AG04450 (cell line): Measurements from ENCODE around the gene RILPL1. TPM values are rescaled to one million over a fixed set of nuclear protein-coding genes. Genes with fewer than 3 reads are reported as not detected.

Source experiments
- CTCF ChIA-PET: fragments of 300-600, 350-600 bp; formaldehyde crosslinking; extraction: SDS; loops from one replicate; lab custom pipeline; 2022; ENCODE audit warnings: antibody characterized with exemption, inconsistent platforms; lab: Charles Lee
- POLR2A ChIA-PET: fragments of 350-600 bp; formaldehyde crosslinking; extraction: SDS; loops from one replicate; lab custom pipeline; 2021; ENCODE audit warnings: antibody characterized with exemption, inconsistent platforms; lab: Yijun Ruan, JAX
- DNase-seq: peaks from one replicate; pipeline ENCODE4 v3.0.0-alpha.2; 2011; ENCODE audit warnings: low read depth, low spot score
- H3K27ac ChIP-seq: one replicate; pipeline ENCODE4 v1.5.1; 2012; ENCODE audit warnings: low read depth, low read length, control low read depth
- H3K27me3 ChIP-seq: one replicate; pipeline ENCODE4 v1.6.0; 2012; ENCODE audit warnings: low read length; ENCODE audit not compliant: control insufficient read depth, insufficient read depth
- H3K4me3 ChIP-seq: 2 replicates; pipeline ENCODE4 v1.5.1; 2011; ENCODE audit warnings: mild to moderate bottlenecking, low read depth, low read length, control low read depth
- H3K9me3 ChIP-seq: 2 replicates; pipeline ENCODE4 v1.5.1; 2012; ENCODE audit warnings: low read length; ENCODE audit not compliant: control insufficient read depth, insufficient read depth
- polyA plus RNA-seq: library from polyadenylated mRNA; depleted of rRNA; stranded (reverse); fragments of >200 nt; gene quantifications from 2 replicates; pipeline ENCODE4 v1.2.3, GENCODE V29; 2011
- TF ChIP-seq, protein P1 (sequence below): IDR thresholded peaks from 2 replicates; pipeline ENCODE4 v1.5.1; 2011; ENCODE audit warnings: low read depth, low read length, control low read depth, inconsistent platforms

Gene RILPL1
- polyA plus RNA-seq, 1 experiment, result 18.7 TPM

- POLR2A ChIA-PET, result interaction anchor here (0.5 kb wide), 1 partner anchor 9 kb away, joined by 4 read pairs; the partner anchor contains the start of gene SNRNP35
- CTCF ChIA-PET, result no interaction called here
- H3K27ac ChIP-seq, result no peak overlapping the region
- no peaks in the 10 kb centered on the region for H3K9me3 ChIP-seq
- H3K4me3 ChIP-seq, result no peak overlapping the region
- TF ChIP-seq, protein P1, sequence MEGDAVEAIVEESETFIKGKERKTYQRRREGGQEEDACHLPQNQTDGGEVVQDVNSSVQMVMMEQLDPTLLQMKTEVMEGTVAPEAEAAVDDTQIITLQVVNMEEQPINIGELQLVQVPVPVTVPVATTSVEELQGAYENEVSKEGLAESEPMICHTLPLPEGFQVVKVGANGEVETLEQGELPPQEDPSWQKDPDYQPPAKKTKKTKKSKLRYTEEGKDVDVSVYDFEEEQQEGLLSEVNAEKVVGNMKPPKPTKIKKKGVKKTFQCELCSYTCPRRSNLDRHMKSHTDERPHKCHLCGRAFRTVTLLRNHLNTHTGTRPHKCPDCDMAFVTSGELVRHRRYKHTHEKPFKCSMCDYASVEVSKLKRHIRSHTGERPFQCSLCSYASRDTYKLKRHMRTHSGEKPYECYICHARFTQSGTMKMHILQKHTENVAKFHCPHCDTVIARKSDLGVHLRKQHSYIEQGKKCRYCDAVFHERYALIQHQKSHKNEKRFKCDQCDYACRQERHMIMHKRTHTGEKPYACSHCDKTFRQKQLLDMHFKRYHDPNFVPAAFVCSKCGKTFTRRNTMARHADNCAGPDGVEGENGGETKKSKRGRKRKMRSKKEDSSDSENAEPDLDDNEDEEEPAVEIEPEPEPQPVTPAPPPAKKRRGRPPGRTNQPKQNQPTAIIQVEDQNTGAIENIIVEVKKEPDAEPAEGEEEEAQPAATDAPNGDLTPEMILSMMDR, result no peak
- DNase-seq, result no peak
- no peaks in the 10 kb centered on the region for H3K27me3 ChIP-seq
These were observed 84.2 kb downstream of the RILPL1 start for GRCh38 chr12:123449249-123449733.

- ChIA-PET CTCF (interaction anchor here (0.7 kb wide), 1 partner anchor 214 kb away, joined by 3 read pairs; no protein-coding TSS in a partner anchor), POLR2A (no interaction called here)
- DNase-seq, result no peak
- TF ChIP-seq, protein P1, result no peak
- Histone ChIP-seq H3K27me3 (no peaks in the 10 kb centered on the region), H3K27ac (no peak overlapping the region), H3K4me3 (no peak overlapping the region), H3K9me3 (no peaks in the 10 kb centered on the region; the same call in 1 of the 2 replicates)
These were observed 87.2 kb downstream of the RILPL1 start for GRCh38 chr12:123446333-123446713.

- TF ChIP-seq, protein P1, result no peak
- Histone ChIP-seq H3K4me3 (no peak overlapping the region), H3K27ac (peak overlapping the region; percentile 21), H3K9me3 (no peaks in the 10 kb centered on the region; the same call in 1 of the 2 replicates), H3K27me3 (no peaks in the 10 kb centered on the region)
- DNase-seq, result peak; percentile 20
- POLR2A ChIA-PET, result interaction anchor here (0.6 kb wide), 1 partner anchor 405 kb away, joined by 3 read pairs; no protein-coding TSS in a partner anchor
- CTCF ChIA-PET, result interaction anchor here (0.7 kb wide), 1 partner anchor 213 kb away, joined by 3 read pairs; no protein-coding TSS in a partner anchor
These were observed 87.9 kb downstream of the RILPL1 start for GRCh38 chr12:123445388-123446332.

DNA sequence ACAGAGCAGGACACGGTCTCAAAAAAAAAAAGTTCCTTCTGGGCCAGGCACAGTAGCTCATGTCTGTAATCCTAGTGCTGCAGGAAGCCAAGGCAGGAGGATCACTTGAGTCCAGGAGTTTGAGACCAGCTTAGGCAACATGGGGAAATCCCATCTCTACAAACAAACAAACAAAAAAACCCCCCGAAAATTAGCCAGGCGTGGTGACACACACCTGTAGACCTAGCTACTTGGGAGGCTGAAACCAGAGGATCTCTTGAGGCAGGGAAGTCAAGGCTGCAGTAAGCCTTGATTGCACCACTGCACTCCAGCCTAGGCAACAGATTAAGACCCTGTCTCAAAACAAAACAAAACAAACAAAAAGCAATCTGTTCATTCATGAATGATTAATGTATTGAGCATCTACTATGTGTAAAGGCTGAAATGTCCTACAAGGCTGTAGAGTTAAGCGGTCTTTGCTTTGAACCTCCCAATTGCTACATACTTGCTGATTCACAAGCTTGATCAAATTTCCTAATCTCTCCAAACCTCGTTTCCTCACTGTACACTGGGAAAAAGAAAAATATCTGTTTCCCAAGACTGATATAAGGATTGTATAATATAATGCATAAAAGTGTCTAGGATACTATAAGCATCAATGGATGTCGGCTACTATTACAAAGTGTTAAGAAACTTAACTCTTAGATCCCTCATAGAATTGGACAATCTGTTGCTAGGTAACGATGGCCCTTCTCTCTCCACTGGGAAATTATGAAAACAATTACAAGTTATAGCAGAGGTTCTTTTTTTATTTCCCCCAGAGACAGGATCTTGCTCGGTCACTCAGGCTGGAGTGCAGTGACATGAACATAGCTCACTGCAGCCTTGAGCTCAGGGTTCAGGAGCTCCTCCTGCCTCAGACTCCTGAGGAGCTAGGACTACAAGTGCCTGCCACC lies 89.2 kb downstream of the RILPL1 start:
- H3K9me3 ChIP-seq, result no peaks in the 10 kb centered on the region; the same call in 1 of the 2 replicates
- CTCF ChIA-PET, result no interaction called here
- DNase-seq, result no peak
- POLR2A ChIA-PET, result no interaction called here
- H3K27ac ChIP-seq, result peak overlapping the region; percentile 21
- H3K4me3 ChIP-seq, result no peak overlapping the region
- no peaks in the 10 kb centered on the region for H3K27me3 ChIP-seq
- TF ChIP-seq, protein P1, result no peak
